NCI-H510A treated with DMSO at 0.1 percent for 48 hours (cell line): ENCODE measurements around the gene UBE2Z.
"Not testable (repeated sequence)": the region's sequence is repeated elsewhere in the genome, so short reads cannot be mapped to it uniquely, and the experiment has no call there.

ENCODE experiments used
- DNase-seq: peaks from one replicate; lab custom pipeline; 2025; lab: John Stamatoyannopoulos, UW

UBE2Z gene

DNA sequence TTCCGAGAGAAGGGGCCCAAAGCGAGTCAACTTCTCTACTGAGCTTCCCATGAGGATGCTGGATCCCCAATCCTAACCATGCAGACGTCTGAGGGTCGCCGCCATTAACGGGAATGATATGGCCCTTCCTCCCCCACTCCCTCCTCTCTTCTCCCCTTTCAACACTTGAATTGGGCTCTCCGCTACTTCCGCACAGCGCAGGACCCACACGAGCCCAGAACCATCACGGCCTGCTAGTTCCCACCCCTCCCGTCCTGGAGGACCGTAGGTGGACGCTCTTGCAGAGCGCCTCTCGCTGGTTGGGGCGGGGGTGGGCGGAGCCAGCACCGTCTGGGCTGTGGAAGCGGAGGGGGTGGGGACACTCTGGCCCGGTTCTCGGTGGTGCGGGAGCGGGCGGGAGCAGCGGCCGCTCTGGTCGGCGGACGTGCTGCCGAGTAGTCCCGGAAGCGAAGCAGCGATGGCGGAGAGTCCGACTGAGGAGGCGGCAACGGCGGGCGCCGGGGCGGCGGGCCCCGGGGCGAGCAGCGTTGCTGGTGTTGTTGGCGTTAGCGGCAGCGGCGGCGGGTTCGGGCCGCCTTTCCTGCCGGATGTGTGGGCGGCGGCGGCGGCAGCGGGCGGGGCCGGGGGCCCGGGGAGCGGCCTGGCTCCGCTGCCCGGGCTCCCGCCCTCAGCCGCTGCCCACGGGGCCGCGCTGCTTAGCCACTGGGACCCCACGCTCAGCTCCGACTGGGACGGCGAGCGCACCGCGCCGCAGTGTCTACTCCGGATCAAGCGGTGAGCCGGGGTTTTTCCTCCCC is at the start of gene UBE2Z:
UBE2Z (plus strand) TSS at position 361 of the 797 bp plus-strand sequence; CDS start at position 458, 97 bp downstream.
- DNase-seq, result peak; percentile 97

GRCh38 chr17:48860034-48860433 is 48.2 kb upstream of the UBE2Z start:
- no peak for DNase-seq

GRCh38 chr17:48860456-48860855 is 47.8 kb upstream of the UBE2Z start:
- DNase-seq, result no peak

DNA sequence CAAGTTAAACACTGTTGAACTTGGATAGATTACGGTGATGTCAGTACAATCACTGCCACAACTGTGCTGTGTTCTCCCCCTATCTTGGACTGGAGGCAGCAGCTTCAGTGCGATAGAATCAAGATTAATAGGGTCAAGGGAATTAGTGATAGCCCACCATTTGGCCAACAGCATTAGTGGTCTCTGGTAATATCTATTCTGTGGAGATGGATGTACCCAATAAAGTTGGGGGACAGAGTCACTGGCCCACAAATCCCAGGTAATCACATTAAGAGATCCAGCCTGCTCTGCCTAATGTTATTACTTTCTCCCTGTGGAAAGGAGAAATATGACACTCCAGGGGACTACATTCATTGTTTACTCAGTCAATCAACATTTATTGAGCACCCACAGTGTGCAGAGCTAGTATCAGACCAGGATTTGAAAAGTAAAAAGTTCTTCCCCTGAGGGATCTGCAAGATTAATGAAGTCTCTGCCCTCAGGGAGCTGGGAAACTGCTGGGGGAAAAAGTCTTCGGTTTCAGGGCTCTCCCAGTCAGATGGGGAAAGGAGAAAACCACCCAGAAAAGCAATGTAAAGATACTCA is 39.2 kb upstream of the UBE2Z start:
- DNase-seq, result no peak

GRCh38 chr17:48869821-48870318 is 38.3 kb upstream of the UBE2Z start:
- no peak for DNase-seq

DNA sequence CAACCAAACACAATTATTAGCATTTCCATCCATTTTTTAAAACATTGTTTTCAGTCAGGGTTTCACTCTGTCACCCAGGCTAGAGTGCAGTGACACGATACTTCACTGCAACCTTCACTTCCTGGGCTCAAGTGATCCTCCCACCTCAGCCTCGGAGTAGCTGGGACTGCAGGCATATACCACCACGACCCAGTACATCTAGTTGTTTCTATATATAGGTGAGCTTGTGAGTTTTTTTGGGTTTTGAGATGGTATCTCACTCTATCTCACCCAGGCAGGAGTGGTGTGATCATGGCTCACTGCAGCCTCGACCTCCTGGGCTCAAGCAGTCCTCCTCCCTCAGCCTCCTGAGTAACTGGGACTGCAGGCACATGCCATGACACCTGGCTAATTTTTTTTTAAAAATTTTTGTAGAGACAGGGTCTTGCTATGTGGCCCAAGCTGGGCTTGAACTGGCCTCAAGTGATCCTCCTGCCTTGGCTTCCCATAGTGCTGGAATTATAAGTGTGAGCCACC is 37.1 kb upstream of the UBE2Z start:
- no peak for DNase-seq

- DNase-seq, result no peak
These were observed 36.5 kb upstream of the UBE2Z start for GRCh38 chr17:48871551-48872351.

- not testable (repeated sequence) for DNase-seq
These were observed 35.8 kb upstream of the UBE2Z start for GRCh38 chr17:48872409-48872808.

DNA sequence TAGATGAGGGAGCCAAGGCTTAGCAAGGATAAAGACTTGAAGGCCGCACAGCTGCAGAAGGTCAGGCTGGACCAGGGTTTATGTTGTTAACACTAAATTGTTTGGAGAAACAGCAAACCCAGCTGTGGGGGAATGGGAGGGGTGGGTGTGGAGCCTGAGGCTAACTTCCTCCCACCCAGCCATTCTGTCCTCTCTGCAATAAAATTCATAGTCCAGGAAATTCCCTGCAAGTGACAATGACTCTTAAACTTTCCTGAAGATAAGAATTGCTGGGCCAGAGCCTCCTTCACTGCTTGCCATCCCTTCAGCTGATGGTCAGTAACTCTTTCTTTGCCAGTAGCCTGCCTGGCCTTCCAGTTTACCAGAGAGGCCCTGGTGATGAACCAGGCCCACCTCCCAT is 35.0 kb upstream of the UBE2Z start:
- no peak for DNase-seq

GRCh38 chr17:48873696-48874443 is 34.3 kb upstream of the UBE2Z start:
- DNase-seq, result no peak

GRCh38 chr17:48878920-48879898 is 29.0 kb upstream of the UBE2Z start:
- peak; percentile 92 for DNase-seq

GRCh38 chr17:48882272-48882671 is 25.9 kb upstream of the UBE2Z start:
- DNase-seq, result no peak

DNA sequence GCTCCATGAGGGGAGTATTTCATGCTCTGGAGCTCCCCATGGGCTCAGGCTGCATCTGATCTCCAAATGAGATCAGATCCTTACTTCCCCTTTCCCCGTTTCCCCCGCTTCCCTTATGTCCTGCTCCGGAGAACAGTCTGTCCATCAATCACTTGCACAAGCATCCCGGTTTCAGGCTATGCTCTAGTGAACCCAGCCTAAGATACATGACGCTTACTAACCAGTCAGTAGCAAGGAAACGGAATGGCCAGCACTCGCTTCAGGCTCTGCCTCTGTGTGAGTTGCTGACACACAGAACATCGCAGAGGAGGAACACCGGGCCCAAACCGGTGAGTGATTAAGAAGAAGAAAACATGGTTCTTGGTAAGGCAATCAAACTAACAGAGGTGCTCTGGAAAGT is 25.0 kb upstream of the UBE2Z start:
- no peak for DNase-seq

DNA sequence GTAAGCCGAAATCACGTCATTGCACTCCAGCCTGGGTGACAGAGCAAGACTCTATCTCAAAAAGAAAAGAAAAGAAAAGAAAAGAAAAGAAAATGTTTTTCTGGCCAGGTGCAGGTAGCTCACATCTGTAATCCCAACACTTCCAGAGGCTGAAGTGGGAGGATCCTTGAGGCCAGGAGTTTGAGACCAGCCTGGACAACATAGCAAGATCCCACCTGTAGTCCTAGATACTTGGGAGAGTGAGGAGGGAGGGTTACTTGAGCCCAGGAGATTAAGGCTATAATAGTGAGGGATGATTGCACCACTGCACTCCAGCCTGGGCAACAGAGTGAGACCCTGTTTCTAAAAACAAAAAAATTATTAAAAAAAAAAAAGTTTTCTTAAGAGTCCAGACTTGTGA is 18.1 kb upstream of the UBE2Z start:
- no peak for DNase-seq

GRCh38 chr17:48892940-48893645 is 15.1 kb upstream of the UBE2Z start:
- DNase-seq, result peak; percentile 45

- no peak for DNase-seq
These were observed 14.3 kb upstream of the UBE2Z start for GRCh38 chr17:48893646-48894508.

GRCh38 chr17:48894886-48895285 is 13.3 kb upstream of the UBE2Z start:
- no peak for DNase-seq

- no peak for DNase-seq
These were observed 7.0 kb upstream of the UBE2Z start for GRCh38 chr17:48901241-48901640.

DNA sequence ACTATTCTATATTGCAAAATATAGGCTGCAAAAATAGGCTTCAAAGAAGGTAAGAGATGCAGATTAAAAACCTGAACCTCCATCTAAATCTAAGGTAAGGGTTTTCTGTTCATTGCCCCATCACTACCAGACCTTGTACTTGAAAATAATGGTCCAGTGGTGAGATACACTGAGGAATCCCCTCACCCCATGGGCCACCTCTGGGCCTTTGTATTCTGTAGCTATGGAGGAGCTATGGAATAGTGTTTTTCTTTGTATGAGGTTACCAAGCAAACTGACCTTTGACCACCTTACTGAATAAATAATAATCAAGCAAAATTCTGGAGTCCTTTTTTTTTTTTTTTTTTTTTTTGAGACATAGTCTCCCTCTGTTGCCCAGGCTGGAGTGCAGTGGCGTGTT is 4.8 kb upstream of the UBE2Z start:
- no peak for DNase-seq
